Measurements from ENCODE around the gene OMA1. TPM values are rescaled to one million over a fixed set of nuclear protein-coding genes. Genes with fewer than 3 reads are reported as not detected.

Gene OMA1
- 17.3 and 18.0 TPM in 2 replicates for polyA plus RNA-seq (2011; rRNA removed)
- 3.3 and 4.1 TPM in 2 replicates for polyA plus RNA-seq (2012; cell fraction: cytosol; rRNA removed)
- polyA plus RNA-seq (2012; cell fraction: nucleus; rRNA removed) = 2.7 and 3.8 TPM in 2 replicates
- 11.7 to 14.6 TPM (median 14.0 TPM) in 3 replicates for polyA plus RNA-seq (2017; fragmentation: RNase III; extraction: RNeasy Plus Mini Kit Qiagen cat#74134 plus additional on column Dnase treatment)
- polyA minus RNA-seq (2011; rRNA and poly(A)+ RNA removed) = 3.8 and 6.0 TPM in 2 replicates

DNA sequence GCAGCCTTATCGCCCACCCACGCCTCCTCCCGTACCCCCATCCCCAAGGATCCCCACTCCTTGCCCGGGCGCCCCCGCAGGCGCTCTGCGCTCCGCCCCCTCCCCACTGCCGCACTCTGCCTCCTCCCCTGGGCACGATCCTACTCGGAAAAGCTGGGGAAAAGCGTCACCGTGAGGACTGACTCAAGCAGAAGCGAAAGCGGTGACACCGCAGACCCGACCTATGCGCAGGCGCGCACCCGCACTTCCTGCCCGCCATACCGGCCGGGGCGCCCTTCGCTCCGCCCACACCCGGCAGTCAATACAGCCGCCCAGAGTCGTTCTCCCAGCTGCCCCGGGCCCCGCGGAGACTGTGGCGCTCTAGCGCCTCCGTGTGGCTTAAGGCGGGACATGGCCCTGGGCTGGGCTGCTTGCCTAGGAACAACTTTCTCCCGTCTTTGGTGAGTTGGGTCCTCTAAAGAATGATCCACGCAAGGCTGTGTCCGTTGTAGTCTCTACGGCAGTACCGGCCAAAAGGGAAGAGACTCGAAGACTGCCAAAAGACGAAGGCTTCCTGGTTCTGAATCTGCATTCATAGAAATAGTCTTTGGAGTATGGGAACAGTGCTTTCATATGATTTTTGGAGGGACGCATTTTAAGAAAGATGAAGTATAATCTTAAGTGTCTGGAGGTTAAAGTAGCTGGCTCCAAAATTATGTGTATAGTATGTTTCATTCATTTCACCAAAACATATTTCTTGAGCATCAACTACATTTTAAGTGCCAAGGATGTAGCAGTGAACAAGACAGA lies at the start of gene OMA1:
Gene OMA1 (minus strand): TSS at position 207 of the 789 bp plus-strand sequence. CDS start 7,432 bp downstream, outside the sequence.
- ChIA-PET POLR2A (interaction anchor here (0.6 to 0.9 kb wide), 7 partner anchors 10 to 1183 kb away, joined by 3 to 5 read pairs (median 3); no protein-coding TSS in a partner anchor), CTCF (interaction anchor here (0.6 to 1.5 kb wide), 13 partner anchors 10 to 114 kb away, joined by 3 to 6 read pairs (median 4); no protein-coding TSS in a partner anchor)
- FAIRE-seq = no peak
- peak; percentile 72 to 94 for DNase-seq (ENCODE audit: low read depth in 1 of 2, low spot score in 1 of 2)
- H3K27ac ChIP-seq = peak within 1 kb of the TSS; percentile 86 to 99
- H3K4me1 ChIP-seq = 0 out of 3 replicates have a peak, but pooled peaks cover 8% of the 10 kb centered on the region
- WGBS (ENCODE audit: missing lambda C conversion rate) = 6% methylated on average over 5 of the region's 46 CpGs
- H3K9me3 ChIP-seq = no peaks in the 10 kb centered on the region
- peak; percentile 96 to 99 for ATAC-seq
- peak within 1 kb of the TSS; percentile 91 for H3K4me2 ChIP-seq
- H3K4me3 ChIP-seq = peak within 1 kb of the TSS; percentile 75
- TF ChIP-seq CEBPB (IDR thresholded peaks at IDR 0.05) (no peak), HEYL (CRISPR knock-in tag; IDR thresholded peaks at IDR 0.05) (no peak), RFX5 (IDR thresholded peaks at IDR 0.05) (no peak), HOXB13 (CRISPR knock-in tag; IDR thresholded peaks at IDR 0.05; ENCODE audit: low read depth) (no peak), KDM5A (IDR thresholded peaks at IDR 0.05) (no peak), MAZ (IDR thresholded peaks at IDR 0.05; ENCODE audit: borderline replicate concordance, low read depth, low read length) (no peak), POLR2AphosphoS2 (conservative IDR thresholded peaks at IDR 0.05; ENCODE audit: low read length) (no peak), ESRRA (IDR thresholded peaks at IDR 0.05; ENCODE audit: borderline replicate concordance, low read length) (no peak), NPAS2 (CRISPR knock-in tag; IDR thresholded peaks at IDR 0.05; ENCODE audit: borderline replicate concordance) (no peak), POLR2A (IDR thresholded peaks at IDR 0.05; ENCODE audit: low read length) (peak; percentile 70), HOXA7 (CRISPR knock-in tag; IDR thresholded peaks at IDR 0.05) (no peak), HOXB5 (CRISPR knock-in tag; IDR thresholded peaks at IDR 0.05) (no peak), TP53 (CRISPR knock-in tag; IDR thresholded peaks at IDR 0.05) (no peak), ZC3H11A (IDR thresholded peaks at IDR 0.05) (no peak), SMC3 (IDR thresholded peaks at IDR 0.05) (peak; percentile 80), EHMT2 (IDR thresholded peaks at IDR 0.05; ENCODE audit: low read depth) (no peak), JUNB (IDR thresholded peaks at IDR 0.05) (no peak), ZNF302 (CRISPR knock-in tag; IDR thresholded peaks at IDR 0.05) (no peak), BHLHE40 (IDR thresholded peaks at IDR 0.05; ENCODE audit: low read depth, low read length) (no peak), RAD21 (conservative IDR thresholded peaks at IDR 0.05 in 1 of 2, IDR thresholded peaks at IDR 0.05 in 1 of 2) (peak; percentile 72 to 83), CHD2 (IDR thresholded peaks at IDR 0.05; ENCODE audit: low read length, partially characterized antibody) (no peak), MYC (IDR thresholded peaks at IDR 0.05; ENCODE audit: borderline replicate concordance, low read length) (no peak), ZFP36 (IDR thresholded peaks at IDR 0.05; ENCODE audit: borderline replicate concordance, partially characterized antibody) (no peak)
- TF ChIP-seq, protein P1, sequence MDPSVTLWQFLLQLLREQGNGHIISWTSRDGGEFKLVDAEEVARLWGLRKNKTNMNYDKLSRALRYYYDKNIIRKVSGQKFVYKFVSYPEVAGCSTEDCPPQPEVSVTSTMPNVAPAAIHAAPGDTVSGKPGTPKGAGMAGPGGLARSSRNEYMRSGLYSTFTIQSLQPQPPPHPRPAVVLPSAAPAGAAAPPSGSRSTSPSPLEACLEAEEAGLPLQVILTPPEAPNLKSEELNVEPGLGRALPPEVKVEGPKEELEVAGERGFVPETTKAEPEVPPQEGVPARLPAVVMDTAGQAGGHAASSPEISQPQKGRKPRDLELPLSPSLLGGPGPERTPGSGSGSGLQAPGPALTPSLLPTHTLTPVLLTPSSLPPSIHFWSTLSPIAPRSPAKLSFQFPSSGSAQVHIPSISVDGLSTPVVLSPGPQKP (IDR thresholded peaks at IDR 0.05; ENCODE audit: low read depth, low read length) = no peak
- TF ChIP-seq, protein P2, sequence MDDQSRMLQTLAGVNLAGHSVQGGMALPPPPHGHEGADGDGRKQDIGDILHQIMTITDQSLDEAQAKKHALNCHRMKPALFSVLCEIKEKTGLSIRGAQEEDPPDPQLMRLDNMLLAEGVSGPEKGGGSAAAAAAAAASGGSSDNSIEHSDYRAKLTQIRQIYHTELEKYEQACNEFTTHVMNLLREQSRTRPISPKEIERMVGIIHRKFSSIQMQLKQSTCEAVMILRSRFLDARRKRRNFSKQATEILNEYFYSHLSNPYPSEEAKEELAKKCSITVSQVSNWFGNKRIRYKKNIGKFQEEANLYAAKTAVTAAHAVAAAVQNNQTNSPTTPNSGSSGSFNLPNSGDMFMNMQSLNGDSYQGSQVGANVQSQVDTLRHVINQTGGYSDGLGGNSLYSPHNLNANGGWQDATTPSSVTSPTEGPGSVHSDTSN (IDR thresholded peaks at IDR 0.05) = no peak
- TF ChIP-seq, protein P3, sequence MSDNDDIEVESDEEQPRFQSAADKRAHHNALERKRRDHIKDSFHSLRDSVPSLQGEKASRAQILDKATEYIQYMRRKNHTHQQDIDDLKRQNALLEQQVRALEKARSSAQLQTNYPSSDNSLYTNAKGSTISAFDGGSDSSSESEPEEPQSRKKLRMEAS (IDR thresholded peaks at IDR 0.05) = peak; percentile 37; the same call in 1 of the 2 replicates
- TF ChIP-seq, protein P4, sequence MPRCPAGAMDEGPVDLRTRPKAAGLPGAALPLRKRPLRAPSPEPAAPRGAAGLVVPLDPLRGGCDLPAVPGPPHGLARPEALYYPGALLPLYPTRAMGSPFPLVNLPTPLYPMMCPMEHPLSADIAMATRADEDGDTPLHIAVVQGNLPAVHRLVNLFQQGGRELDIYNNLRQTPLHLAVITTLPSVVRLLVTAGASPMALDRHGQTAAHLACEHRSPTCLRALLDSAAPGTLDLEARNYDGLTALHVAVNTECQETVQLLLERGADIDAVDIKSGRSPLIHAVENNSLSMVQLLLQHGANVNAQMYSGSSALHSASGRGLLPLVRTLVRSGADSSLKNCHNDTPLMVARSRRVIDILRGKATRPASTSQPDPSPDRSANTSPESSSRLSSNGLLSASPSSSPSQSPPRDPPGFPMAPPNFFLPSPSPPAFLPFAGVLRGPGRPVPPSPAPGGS (IDR thresholded peaks at IDR 0.05) = peak; percentile 68; the same call in 1 of the 3 replicates
- TF ChIP-seq, protein P5, sequence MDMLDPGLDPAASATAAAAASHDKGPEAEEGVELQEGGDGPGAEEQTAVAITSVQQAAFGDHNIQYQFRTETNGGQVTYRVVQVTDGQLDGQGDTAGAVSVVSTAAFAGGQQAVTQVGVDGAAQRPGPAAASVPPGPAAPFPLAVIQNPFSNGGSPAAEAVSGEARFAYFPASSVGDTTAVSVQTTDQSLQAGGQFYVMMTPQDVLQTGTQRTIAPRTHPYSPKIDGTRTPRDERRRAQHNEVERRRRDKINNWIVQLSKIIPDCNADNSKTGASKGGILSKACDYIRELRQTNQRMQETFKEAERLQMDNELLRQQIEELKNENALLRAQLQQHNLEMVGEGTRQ (IDR thresholded peaks at IDR 0.05) = no peak
- TF ChIP-seq, protein P6, sequence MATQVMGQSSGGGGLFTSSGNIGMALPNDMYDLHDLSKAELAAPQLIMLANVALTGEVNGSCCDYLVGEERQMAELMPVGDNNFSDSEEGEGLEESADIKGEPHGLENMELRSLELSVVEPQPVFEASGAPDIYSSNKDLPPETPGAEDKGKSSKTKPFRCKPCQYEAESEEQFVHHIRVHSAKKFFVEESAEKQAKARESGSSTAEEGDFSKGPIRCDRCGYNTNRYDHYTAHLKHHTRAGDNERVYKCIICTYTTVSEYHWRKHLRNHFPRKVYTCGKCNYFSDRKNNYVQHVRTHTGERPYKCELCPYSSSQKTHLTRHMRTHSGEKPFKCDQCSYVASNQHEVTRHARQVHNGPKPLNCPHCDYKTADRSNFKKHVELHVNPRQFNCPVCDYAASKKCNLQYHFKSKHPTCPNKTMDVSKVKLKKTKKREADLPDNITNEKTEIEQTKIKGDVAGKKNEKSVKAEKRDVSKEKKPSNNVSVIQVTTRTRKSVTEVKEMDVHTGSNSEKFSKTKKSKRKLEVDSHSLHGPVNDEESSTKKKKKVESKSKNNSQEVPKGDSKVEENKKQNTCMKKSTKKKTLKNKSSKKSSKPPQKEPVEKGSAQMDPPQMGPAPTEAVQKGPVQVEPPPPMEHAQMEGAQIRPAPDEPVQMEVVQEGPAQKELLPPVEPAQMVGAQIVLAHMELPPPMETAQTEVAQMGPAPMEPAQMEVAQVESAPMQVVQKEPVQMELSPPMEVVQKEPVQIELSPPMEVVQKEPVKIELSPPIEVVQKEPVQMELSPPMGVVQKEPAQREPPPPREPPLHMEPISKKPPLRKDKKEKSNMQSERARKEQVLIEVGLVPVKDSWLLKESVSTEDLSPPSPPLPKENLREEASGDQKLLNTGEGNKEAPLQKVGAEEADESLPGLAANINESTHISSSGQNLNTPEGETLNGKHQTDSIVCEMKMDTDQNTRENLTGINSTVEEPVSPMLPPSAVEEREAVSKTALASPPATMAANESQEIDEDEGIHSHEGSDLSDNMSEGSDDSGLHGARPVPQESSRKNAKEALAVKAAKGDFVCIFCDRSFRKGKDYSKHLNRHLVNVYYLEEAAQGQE (IDR thresholded peaks at IDR 0.05) = no peak
- TF ChIP-seq, protein P7, sequence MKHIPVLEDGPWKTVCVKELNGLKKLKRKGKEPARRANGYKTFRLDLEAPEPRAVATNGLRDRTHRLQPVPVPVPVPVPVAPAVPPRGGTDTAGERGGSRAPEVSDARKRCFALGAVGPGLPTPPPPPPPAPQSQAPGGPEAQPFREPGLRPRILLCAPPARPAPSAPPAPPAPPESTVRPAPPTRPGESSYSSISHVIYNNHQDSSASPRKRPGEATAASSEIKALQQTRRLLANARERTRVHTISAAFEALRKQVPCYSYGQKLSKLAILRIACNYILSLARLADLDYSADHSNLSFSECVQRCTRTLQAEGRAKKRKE (CRISPR knock-in tag; IDR thresholded peaks at IDR 0.05; ENCODE audit: low read depth) = no peak

Data from A549 (cell line).